Stomach (tissue), 4 donors: ENCODE results near the gene PRMT7.

ENCODE experiments used
- EP300 ChIP-seq: sonication (generic); formaldehyde crosslinking; IDR thresholded peaks from one replicate; pipeline ENCODE4 v1.6.1; 2017; ENCODE audit warnings: antibody characterized with exemption
- POLR2A ChIP-seq, 4 donors: fragments of 450-650 bp; IDR thresholded peaks; one replicate each; pipeline ENCODE4 v1.6.1; 2016; ENCODE audit warnings: antibody characterized with exemption in 4 of 4, control low read depth in 2 of 4, mild to moderate bottlenecking in 1 of 4, moderate library complexity in 1 of 4
- POLR2AphosphoS5 ChIP-seq, 3 donors: sonication (generic); formaldehyde crosslinking; IDR thresholded peaks; one replicate each; pipeline ENCODE4 v1.6.1; 2016; ENCODE audit warnings: antibody characterized with exemption in 3 of 3
- TF ChIP-seq, protein P1 (sequence below), 7 experiments: fragments of 450-650 bp in 4 of 7; fragments of 200-600 bp in 3 of 7; sonication (generic) in 3 of 7; IDR thresholded peaks; one replicate each; pipeline ENCODE4 v1.5.1; 2016 to 2019; ENCODE audit warnings: antibody characterized with exemption in 7 of 7, control low read depth in 2 of 7, mild to moderate bottlenecking in 1 of 7

DNA sequence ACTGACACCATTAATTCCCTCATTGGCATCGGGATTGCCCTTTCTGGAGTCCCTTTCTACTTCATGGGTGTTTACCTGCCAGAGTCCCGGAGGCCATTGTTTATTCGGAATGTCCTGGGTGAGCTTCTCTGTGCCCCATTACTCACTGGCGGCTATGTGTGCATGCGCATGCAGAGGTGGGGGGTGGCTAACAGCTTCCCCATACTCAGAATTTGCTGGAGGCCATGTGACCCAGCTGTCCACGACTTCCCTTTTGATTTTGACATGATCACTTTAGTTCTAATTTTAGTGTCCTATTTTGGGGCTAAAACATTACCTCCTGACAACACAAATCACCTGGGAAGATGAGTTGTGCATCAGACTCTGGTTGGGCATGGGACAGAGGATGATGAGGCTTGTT, 14.1 kb upstream of the PRMT7 start:
- TF ChIP-seq, protein P1, sequence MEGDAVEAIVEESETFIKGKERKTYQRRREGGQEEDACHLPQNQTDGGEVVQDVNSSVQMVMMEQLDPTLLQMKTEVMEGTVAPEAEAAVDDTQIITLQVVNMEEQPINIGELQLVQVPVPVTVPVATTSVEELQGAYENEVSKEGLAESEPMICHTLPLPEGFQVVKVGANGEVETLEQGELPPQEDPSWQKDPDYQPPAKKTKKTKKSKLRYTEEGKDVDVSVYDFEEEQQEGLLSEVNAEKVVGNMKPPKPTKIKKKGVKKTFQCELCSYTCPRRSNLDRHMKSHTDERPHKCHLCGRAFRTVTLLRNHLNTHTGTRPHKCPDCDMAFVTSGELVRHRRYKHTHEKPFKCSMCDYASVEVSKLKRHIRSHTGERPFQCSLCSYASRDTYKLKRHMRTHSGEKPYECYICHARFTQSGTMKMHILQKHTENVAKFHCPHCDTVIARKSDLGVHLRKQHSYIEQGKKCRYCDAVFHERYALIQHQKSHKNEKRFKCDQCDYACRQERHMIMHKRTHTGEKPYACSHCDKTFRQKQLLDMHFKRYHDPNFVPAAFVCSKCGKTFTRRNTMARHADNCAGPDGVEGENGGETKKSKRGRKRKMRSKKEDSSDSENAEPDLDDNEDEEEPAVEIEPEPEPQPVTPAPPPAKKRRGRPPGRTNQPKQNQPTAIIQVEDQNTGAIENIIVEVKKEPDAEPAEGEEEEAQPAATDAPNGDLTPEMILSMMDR (IDR thresholded peaks at IDR 0.05): no peak
- no peak for TF ChIP-seq POLR2AphosphoS5 (IDR thresholded peaks at IDR 0.05)
- TF ChIP-seq POLR2A (IDR thresholded peaks at IDR 0.05): no peak
- no peak for TF ChIP-seq EP300
